K562 (cell line): ENCODE data around the gene FMR1. TPM values are rescaled to one million over a fixed set of nuclear protein-coding genes. Genes with fewer than 3 reads are reported as not detected.

Experiments
- ATAC-seq: fragments of 200-7000 bp; cut with Tn5 transposase; 3 replicates; pipeline ENCODE4 v1.9.1; 2020; ENCODE audit warnings: moderate library complexity
- BruUV-seq: library from RNA; stranded (reverse); fragments of 400-500 nt; replicated peaks from 2 replicates; lab custom pipeline; 2021; lab: Mats Ljungman, UMichigan
- CTCF ChIA-PET: fragments of 300-600 bp; formaldehyde crosslinking; extraction: SDS; loops from one replicate; lab custom pipeline; 2021; ENCODE audit warnings: low intra/inter-chr PET ratio; lab: Yijun Ruan, JAX
- POLR2A ChIA-PET: fragments of 300-600, 350-650 bp; sonication (Branson Sonifier 250); formaldehyde crosslinking; extraction: SDS; loops from one replicate; lab custom pipeline; 2021; ENCODE audit warnings: antibody characterized with exemption, inconsistent platforms; lab: Yijun Ruan, JAX
- DNase-seq, 4 experiments: peaks; one replicate each; pipeline versions ENCODE4 v3.0.0 to v3.0.0-alpha.2; 2011 to 2018; ENCODE audit warnings: low spot score in 3 of 4, mixed read lengths in 3 of 4; ENCODE audit errors: extremely low read depth in 1 of 4
- FAIRE-seq: peaks from 2 replicates; lab custom pipeline; 2011; peaks lifted over from hg19 to GRCh38; lab: Jason Lieb, UNC
- H2AFZ ChIP-seq: 2 replicates; pipeline ENCODE4 v1.6.0; 2011; ENCODE audit warnings: low read depth, low read length, control low read depth, inconsistent platforms
- H3K27ac ChIP-seq: fragments of 200-600 bp; 3 replicates; pipeline ENCODE4 v1.8.0; 2011; ENCODE audit warnings: low read depth, mild to moderate bottlenecking, control low read depth, inconsistent platforms, low read length, moderate library complexity, mixed read lengths; ENCODE audit errors: extremely low read depth
- H3K27me3 ChIP-seq, 2 experiments: fragments of 300-600 bp in 1 of 2; 2 replicates in 1 of 2; 3 replicates in 1 of 2; pipeline versions ENCODE4 v1.6.0 to v1.8.0; 2011; ENCODE audit warnings: inconsistent platforms in 2 of 2, low read length in 2 of 2, mild to moderate bottlenecking in 1 of 2, mixed read lengths in 1 of 2, moderate library complexity in 1 of 2; ENCODE audit not compliant: control insufficient read depth in 2 of 2, insufficient read depth in 2 of 2
- H3K36me3 ChIP-seq: fragments of 300-600 bp; 3 replicates; pipeline ENCODE4 v1.8.0; 2011; ENCODE audit warnings: mild to moderate bottlenecking, low read length, inconsistent platforms; ENCODE audit not compliant: control insufficient read depth, insufficient read depth
- H3K4me1 ChIP-seq, 2 experiments: fragments of 200-600 bp in 1 of 2; replicated peaks in 1 of 2; 2 replicates in 1 of 2; 3 replicates in 1 of 2; pipeline versions ENCODE4 v1.5.1 to v1.8.0; 2011; ENCODE audit warnings: inconsistent platforms in 2 of 2, low read length in 2 of 2, mild to moderate bottlenecking in 1 of 2, mixed read lengths in 1 of 2, moderate library complexity in 1 of 2; ENCODE audit not compliant: control insufficient read depth in 2 of 2, insufficient read depth in 2 of 2
- H3K4me2 ChIP-seq: 2 replicates; pipeline ENCODE4 v1.6.1; 2011; ENCODE audit warnings: low read length, control low read depth, inconsistent platforms, mixed read lengths; ENCODE audit not compliant: insufficient read depth
- H3K4me3 ChIP-seq: fragments of 200-600 bp; sonication (generic), shearing (Covaris generic); 2 replicates; pipeline ENCODE4 v1.5.1; 2016; ENCODE audit warnings: control low read depth, inconsistent platforms
- H3K79me2 ChIP-seq: fragments of 200-600 bp; 3 replicates; pipeline ENCODE4 v1.8.0; 2011; ENCODE audit warnings: low read length, inconsistent platforms; ENCODE audit not compliant: control insufficient read depth, insufficient read depth
- H3K9ac ChIP-seq, 2 experiments: 2 replicates each; pipeline versions ENCODE4 v1.6.0 to v1.6.1; 2011; ENCODE audit warnings: low read depth in 2 of 2, low read length in 2 of 2, control low read depth in 1 of 2, inconsistent platforms in 1 of 2, mild to moderate bottlenecking in 1 of 2, mixed read lengths in 1 of 2; ENCODE audit not compliant: insufficient read depth in 1 of 2
- H3K9me1 ChIP-seq: one replicate; pipeline ENCODE4 v1.6.0; 2011; ENCODE audit warnings: inconsistent platforms, mild to moderate bottlenecking, low read length, moderate library complexity; ENCODE audit not compliant: control insufficient read depth, insufficient read depth
- H3K9me3 ChIP-seq: replicated peaks from 2 replicates; pipeline ENCODE4 v1.5.1; 2011; ENCODE audit warnings: low read depth, low read length, inconsistent platforms; ENCODE audit not compliant: control insufficient read depth, insufficient read depth
- H4K20me1 ChIP-seq: replicated peaks from 2 replicates; pipeline ENCODE4 v1.6.1; 2011; ENCODE audit warnings: low read length, inconsistent platforms, mixed read lengths; ENCODE audit not compliant: control insufficient read depth, insufficient read depth
- MTF1 ChIP-seq: fragments of 250-450 bp; sonication (Bioruptor Pico); IDR thresholded peaks from 2 replicates; pipeline ENCODE4 v1.9.0; 2021; ENCODE audit warnings: moderate library complexity, mild to moderate bottlenecking, inconsistent platforms, borderline replicate concordance
- MYNN ChIP-seq, 2 experiments: sonication (generic); formaldehyde crosslinking in 1 of 2; IDR thresholded peaks; 2 replicates each; pipeline versions ENCODE4 v1.5.0 to v1.6.1; 2016 to 2020; ENCODE audit warnings: antibody characterized with exemption in 1 of 2, missing genetic modification reagents in 1 of 2
- NCOA2 ChIP-seq, 2 experiments: fragments of 450-650 bp; IDR thresholded peaks; 2 replicates each; pipeline ENCODE4 v1.6.1; 2018; ENCODE audit warnings: mild to moderate bottlenecking in 2 of 2, moderate library complexity in 1 of 2; ENCODE audit not compliant: partially characterized antibody in 2 of 2
- POLR2A ChIP-seq: fragments of 450-650 bp; conservative IDR thresholded peaks from 2 replicates; pipeline ENCODE4 v1.6.1; 2016
- ZBTB8A ChIP-seq: fragments of 450-650 bp; IDR thresholded peaks from 2 replicates; pipeline ENCODE4 v1.6.1; 2018; ENCODE audit warnings: mild to moderate bottlenecking, moderate library complexity; ENCODE audit not compliant: partially characterized antibody
- ZNF224 ChIP-seq: sonication (generic); formaldehyde crosslinking; IDR thresholded peaks from 2 replicates; pipeline ENCODE4 v1.8.0; 2022; ENCODE audit warnings: mild to moderate bottlenecking, missing genetic modification reagents
- WGBS: fragments of 100-300 bp; shearing (Covaris generic); methylation state at CpG from one replicate; pipeline ENCODE4 v1.1.6; 2016; ENCODE audit warnings: low coverage, mixed read lengths; ENCODE audit not compliant: insufficient coverage; ENCODE audit errors: missing lambda C conversion rate; 5-methylcytosine and 5-hydroxymethylcytosine counted together
- in situ Hi-C: fragments of 300-500 bp; cut with MboI; formaldehyde crosslinking; loops from 4 replicates; pipeline ENCODE4 v1.15.0; 2018; ENCODE audit warnings: inconsistent platforms, mixed read lengths
- intact Hi-C: fragments of 100-400 bp; cut with micrococcal nuclease; formaldehyde crosslinking; loops from 2 replicates; pipeline ENCODE4 v1.14.2; 2022
- polyA plus RNA-seq, 8 experiments: library from polyadenylated mRNA; depleted of rRNA in 4 of 8; stranded (reverse) in 5 of 8; unstranded in 3 of 8; fragments of >200 nt; fragmentation: Nextera tagmentation in 2 of 8; fragmentation: Illumina TruSeq in 1 of 8; extraction: Ambion mirVana in 2 of 8; extraction: Trizol in 1 of 8; gene quantifications; 2 replicates each; pipeline versions ENCODE4 v1.2.1 to v1.2.3, GENCODE V29; 2011 to 2014; ENCODE audit warnings: inconsistent platforms in 1 of 8, missing spikeins in 1 of 8
- total RNA-seq, 7 experiments: library from RNA; depleted of rRNA in 6 of 7; stranded (reverse); fragments of >200 nt in 6 of 7; fragmentation: Illumina TruSeq in 2 of 7; extraction: Trizol in 2 of 7; gene quantifications; 2 replicates each; pipeline versions ENCODE4 v1.2.1 to v1.2.3, GENCODE V29; 2011 to 2021; ENCODE audit warnings: low replicate concordance in 1 of 7

Gene FMR1
- total and polyA plus RNA-seq, 9 of the 15 experiments (the other 6 are each of a cell fraction or from before 2014, with no cell fraction given): 4.8 to 26.5 (median 20.5) TPM

DNA sequence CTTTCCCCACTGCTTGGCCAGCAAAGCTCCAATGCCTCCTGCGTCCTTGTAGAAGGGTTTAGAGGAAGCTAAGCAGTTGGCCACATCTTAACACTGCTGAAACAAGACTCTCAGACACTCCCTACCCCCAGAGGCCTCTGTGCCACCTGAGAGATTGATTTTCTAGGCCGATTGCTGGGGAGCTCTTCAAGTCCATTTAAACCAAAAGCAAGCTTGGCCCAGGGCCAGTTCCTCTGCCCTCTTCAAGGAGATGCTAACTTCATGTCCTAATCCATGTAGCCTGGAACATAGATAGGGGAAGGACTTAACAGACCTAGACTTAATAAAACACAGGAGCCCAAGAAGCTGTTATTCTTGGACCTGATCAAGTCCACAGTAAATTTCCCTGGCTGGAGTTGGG, 42.3 kb downstream of the FMR1 start:
- Histone ChIP-seq H3K36me3 (0 out of 3 replicates have a peak, but pooled peaks cover 3% of the 10 kb centered on the region), H4K20me1 (no peaks in the 10 kb centered on the region), H3K4me2 (no peak overlapping the region), H3K27ac (no peak overlapping the region), H3K9me1 (no peaks in the 10 kb centered on the region), H3K4me3 (no peak overlapping the region), H3K27me3 (no peaks in the 10 kb centered on the region), H3K9me3 (no peaks in the 10 kb centered on the region), H3K4me1 (no peaks in the 10 kb centered on the region), H3K9ac (no peak overlapping the region), H3K79me2 (no peaks in the 10 kb centered on the region), H2AFZ (no peak overlapping the region)
- no peak for ATAC-seq
- in situ Hi-C loops: no loop called here
- no peak for DNase-seq
- POLR2A ChIA-PET: no interaction called here
- intact Hi-C loops: no loop called here
- no peak for FAIRE-seq
- CTCF ChIA-PET: no interaction called here
- WGBS: 0% methylated on average over 1 of the region's 2 CpGs
- TF ChIP-seq ZBTB8A: no peak
- no peak for TF ChIP-seq ZNF224 (CRISPR knock-in tag)
- TF ChIP-seq NCOA2 (IDR thresholded peaks at IDR 0.05; ENCODE audit: partially characterized antibody in 2 of 2): no peak
- no TSS peak for BruUV-seq

DNA sequence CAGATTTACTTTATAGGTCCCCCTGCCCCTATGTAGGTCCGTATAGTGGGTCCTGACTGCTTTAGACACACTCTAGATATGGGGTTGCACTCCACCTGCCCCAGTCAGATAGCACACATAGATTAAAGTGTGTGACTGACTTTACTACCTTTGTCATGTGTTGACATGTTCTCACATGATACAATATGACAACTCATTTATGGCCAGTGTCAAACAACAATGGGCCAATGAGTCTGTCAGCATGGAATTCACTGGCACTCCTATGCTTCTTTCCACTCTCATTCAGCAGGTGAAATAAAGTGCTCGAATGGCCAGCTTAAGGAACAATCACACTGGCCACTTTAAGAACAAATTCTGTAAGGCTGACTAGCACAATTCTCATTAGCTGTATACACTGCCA, 45.6 kb downstream of the FMR1 start:
- H3K79me2 ChIP-seq: no peaks in the 10 kb centered on the region
- H3K27ac ChIP-seq: no peak overlapping the region
- H4K20me1 ChIP-seq: no peaks in the 10 kb centered on the region
- no peak overlapping the region for H2AFZ ChIP-seq
- in situ Hi-C loops (no loop called here), intact Hi-C loops (no loop called here)
- H3K9ac ChIP-seq: no peak overlapping the region
- POLR2A ChIA-PET: no interaction called here
- ATAC-seq (no peak), DNase-seq (no peak), FAIRE-seq (no peak)
- H3K9me3 ChIP-seq: no peaks in the 10 kb centered on the region
- WGBS: 0% methylated on average over 2 of the region's 2 CpGs
- H3K4me2 ChIP-seq: no peak overlapping the region
- CTCF ChIA-PET: no interaction called here
- no peaks in the 10 kb centered on the region for H3K4me1 ChIP-seq
- TF ChIP-seq MTF1 (CRISPR knock-in tag): no peak
- TF ChIP-seq POLR2A: no peak
- no peak for TF ChIP-seq MYNN (IDR thresholded peaks at IDR 0.05)
- TF ChIP-seq MYNN (CRISPR knock-in tag; IDR thresholded peaks at IDR 0.05): no peak
- H3K9me1 ChIP-seq: no peaks in the 10 kb centered on the region
- no peaks in the 10 kb centered on the region for H3K36me3 ChIP-seq
- H3K4me3 ChIP-seq: no peak overlapping the region
- no TSS peak for BruUV-seq
- H3K27me3 ChIP-seq: no peaks in the 10 kb centered on the region
